Measurements from ENCODE around the gene LINC01488. TPM values are rescaled to one million over a fixed set of nuclear protein-coding genes. Genes with fewer than 3 reads are reported as not detected.

LINC01488 gene
- polyA plus RNA-seq, 1 donor from 2014 or later, result not detected

DNA sequence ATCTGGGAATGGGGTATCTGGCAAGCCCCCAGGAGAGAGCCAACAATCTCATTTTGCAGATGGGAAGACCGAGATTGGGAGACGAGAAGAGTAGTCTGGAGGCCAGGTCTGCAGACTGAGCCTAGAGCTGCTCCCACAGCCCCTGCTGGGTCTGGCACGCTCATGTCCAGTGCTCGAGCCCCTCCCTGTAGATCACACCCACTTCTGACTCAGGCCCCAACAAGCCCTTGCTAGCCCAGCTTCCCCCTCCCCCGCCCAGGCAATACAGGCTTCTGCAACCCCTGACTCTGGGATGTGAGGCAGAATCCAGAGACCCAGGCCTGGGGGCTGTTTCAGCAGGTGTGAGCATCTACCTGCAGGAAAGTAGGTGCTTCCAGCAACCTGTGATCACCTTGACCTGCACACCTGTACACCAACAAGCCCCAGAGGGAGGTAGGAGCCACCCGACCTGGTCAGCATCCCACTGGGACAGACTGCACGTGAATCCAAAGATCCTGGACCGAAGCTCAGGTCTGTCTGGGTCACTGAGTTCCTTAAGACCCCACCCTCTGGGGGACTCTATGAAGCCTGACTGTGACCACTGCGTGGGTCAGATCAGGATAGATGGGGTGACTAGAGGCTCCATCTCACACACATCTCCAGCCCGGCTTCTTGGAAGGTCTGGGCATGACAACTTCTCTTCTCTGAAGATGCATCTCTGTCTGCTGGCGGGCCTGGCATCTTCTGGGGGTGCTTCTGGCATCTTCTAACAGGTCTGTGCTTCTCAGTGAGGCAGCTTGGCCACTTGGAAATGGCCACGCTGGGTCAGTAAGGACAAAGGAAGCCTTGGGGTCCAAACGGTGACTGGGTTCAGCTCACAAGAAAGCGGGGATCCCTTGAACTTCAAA lies 29.3 kb downstream of the LINC01488 start:
- Mint-ChIP-seq H3K4me3 (no peak overlapping the region), H3K36me3 (no peaks in the 10 kb centered on the region), H3K9me3 (peaks cover 0 to 10% (median 8%) of the 10 kb centered on the region in 3 donors), H3K4me1 (peaks cover 0 to 4% (median 4%) of the 10 kb centered on the region in 3 donors), H3K27ac (peak overlapping the region in 1 of 3 donors; percentile 2), H3K27me3 (peaks cover 14% of the 10 kb centered on the region)

DNA sequence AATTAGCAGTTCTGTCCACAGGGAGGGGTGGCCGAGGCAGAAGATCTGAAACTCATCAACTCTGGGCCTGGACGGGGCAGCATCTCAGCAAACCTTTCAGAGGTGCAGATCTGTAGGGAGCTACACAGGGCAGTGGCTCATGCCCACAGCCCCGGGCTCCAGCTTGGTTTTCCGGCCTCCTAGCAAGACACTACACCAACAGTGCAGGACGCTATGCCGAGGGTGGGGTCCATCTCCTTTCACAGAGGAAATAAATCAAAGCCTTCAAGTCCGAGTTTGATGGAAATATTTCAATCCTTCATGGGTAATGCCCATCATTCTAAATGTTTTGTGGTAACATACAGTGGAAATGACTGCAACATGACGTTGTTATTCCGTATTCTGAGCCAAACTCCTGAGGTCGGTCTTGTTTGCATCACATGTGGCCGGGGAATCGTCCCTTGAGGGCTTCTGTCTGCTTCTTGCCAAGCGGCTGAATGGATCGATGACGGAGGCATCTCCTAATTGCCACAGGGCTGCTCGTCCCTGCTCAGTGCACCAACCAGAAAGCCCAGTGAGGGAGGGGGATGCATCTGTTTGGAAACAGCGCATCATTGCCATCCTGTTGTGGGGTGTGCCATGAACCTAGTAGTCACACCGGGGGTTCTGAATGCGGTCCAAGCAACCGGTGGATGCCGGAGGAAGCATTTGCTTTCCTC lies 30.0 kb downstream of the LINC01488 start:
- Mint-ChIP-seq H3K4me3 (no peak overlapping the region), H3K36me3 (no peaks in the 10 kb centered on the region)

GRCh38 chr11:69512136-69512535 lies 30.7 kb downstream of the LINC01488 start:
- Mint-ChIP-seq H3K27me3 (peaks cover 10% of the 10 kb centered on the region), H3K27ac (no peak overlapping the region), H3K4me1 (peaks cover 0 to 6% (median 6%) of the 10 kb centered on the region in 3 donors), H3K36me3 (no peaks in the 10 kb centered on the region), H3K9me3 (peaks cover 3 to 6% (median 4%) of the 10 kb centered on the region in 3 donors), H3K4me3 (no peak overlapping the region)

More for the DNA sequence above, 30.0 kb downstream of the LINC01488 start:
- Mint-ChIP-seq H3K4me1 (peaks cover 0 to 6% (median 6%) of the 10 kb centered on the region in 3 donors), H3K27me3 (peaks cover 11% of the 10 kb centered on the region), H3K27ac (peak overlapping the region in 1 of 3 donors; percentile 2), H3K9me3 (peaks cover 3 to 7% (median 4%) of the 10 kb centered on the region in 3 donors)

- Mint-ChIP-seq H3K27ac (no peak overlapping the region), H3K4me1 (peaks cover 0 to 6% (median 6%) of the 10 kb centered on the region in 3 donors), H3K4me3 (no peak overlapping the region), H3K9me3 (peaks cover 4 to 6% (median 6%) of the 10 kb centered on the region in 3 donors), H3K27me3 (peaks cover 10% of the 10 kb centered on the region), H3K36me3 (no peaks in the 10 kb centered on the region)
Observed at GRCh38 chr11:69512790-69513189, 31.3 kb downstream of the LINC01488 start.

- Mint-ChIP-seq H3K4me3 (no peak overlapping the region), H3K4me1 (peaks cover 0 to 6% (median 6%) of the 10 kb centered on the region in 3 donors), H3K36me3 (no peaks in the 10 kb centered on the region), H3K27me3 (peaks cover 10% of the 10 kb centered on the region), H3K27ac (no peak overlapping the region), H3K9me3 (peaks cover 4 to 8% (median 7%) of the 10 kb centered on the region in 3 donors)
Observed at GRCh38 chr11:69513196-69513595, 31.7 kb downstream of the LINC01488 start.

GRCh38 chr11:69513663-69514224 lies 32.3 kb downstream of the LINC01488 start:
- H3K36me3 Mint-ChIP-seq, result no peaks in the 10 kb centered on the region
- H3K4me3 Mint-ChIP-seq, result no peak overlapping the region
- peak overlapping the region in 1 of 3 donors; percentile 47 for H3K27ac Mint-ChIP-seq
- peaks cover 10% of the 10 kb centered on the region for H3K27me3 Mint-ChIP-seq
- H3K4me1 Mint-ChIP-seq, result peaks cover 0 to 6% (median 6%) of the 10 kb centered on the region in 3 donors
- H3K9me3 Mint-ChIP-seq, result peaks cover 5 to 13% (median 10%) of the 10 kb centered on the region in 3 donors

DNA sequence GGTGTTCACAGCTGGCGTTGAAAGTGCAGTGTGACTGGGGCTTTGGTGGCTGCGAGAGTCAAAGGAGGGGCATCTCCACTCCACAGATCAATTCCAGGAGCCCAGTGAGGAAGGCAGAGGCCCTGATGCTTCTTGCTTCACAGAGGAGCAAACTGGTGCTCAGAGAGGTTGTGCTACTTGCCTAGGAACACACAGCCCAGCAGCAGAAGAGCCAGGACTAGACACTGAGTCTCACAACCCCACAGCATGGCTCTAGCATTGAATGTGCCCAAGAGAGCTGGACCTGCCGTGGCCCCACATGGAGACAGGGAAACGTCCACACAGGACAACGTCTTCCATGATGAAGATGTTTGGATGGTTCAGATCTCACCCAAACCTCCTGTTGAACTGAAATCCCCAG lies 33.3 kb downstream of the LINC01488 start:
- Mint-ChIP-seq H3K4me1 (peaks cover 0 to 6% (median 6%) of the 10 kb centered on the region in 3 donors), H3K9me3 (peaks cover 8 to 19% (median 10%) of the 10 kb centered on the region in 3 donors), H3K4me3 (no peak overlapping the region), H3K36me3 (no peaks in the 10 kb centered on the region), H3K27me3 (peaks cover 8% of the 10 kb centered on the region), H3K27ac (no peak overlapping the region)

- no peaks in the 10 kb centered on the region for H3K36me3 Mint-ChIP-seq
- H3K4me1 Mint-ChIP-seq, result peaks cover 0 to 6% (median 6%) of the 10 kb centered on the region in 3 donors
- H3K27ac Mint-ChIP-seq, result peak overlapping the region in 2 of 3 donors; percentile 6 to 7
- H3K9me3 Mint-ChIP-seq, result peaks cover 8 to 19% (median 10%) of the 10 kb centered on the region in 3 donors
- H3K4me3 Mint-ChIP-seq, result peak overlapping the region in 1 of 4 donors; percentile 70
- H3K27me3 Mint-ChIP-seq, result peaks cover 8% of the 10 kb centered on the region
Observed at GRCh38 chr11:69515271-69516245, 34.1 kb downstream of the LINC01488 start.

DNA sequence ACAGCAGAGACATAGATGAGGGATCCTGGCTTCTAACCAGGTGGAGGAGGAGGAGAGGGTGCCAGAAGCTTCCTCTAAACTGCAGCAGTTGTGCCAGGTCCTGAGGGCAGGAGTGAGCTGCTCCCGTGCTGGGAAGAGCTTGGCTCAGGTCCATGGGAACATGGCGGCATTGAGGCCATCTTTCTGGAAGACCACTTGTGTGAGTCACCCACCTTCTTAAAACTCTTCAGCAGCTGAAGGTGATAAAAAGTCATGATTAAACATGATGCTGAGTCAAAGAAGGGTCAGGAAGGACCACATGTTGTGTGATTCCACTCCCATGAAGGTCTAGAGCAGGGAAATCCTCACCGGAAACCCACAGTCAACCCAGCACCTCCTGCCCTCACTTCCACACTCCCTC lies 35.1 kb downstream of the LINC01488 start:
- peaks cover 8 to 19% (median 10%) of the 10 kb centered on the region in 3 donors for H3K9me3 Mint-ChIP-seq
- H3K27ac Mint-ChIP-seq, result no peak overlapping the region
- no peaks in the 10 kb centered on the region for H3K36me3 Mint-ChIP-seq
- H3K27me3 Mint-ChIP-seq, result peaks cover 2% of the 10 kb centered on the region
- peaks cover 0 to 6% (median 6%) of the 10 kb centered on the region in 3 donors for H3K4me1 Mint-ChIP-seq
- H3K4me3 Mint-ChIP-seq, result no peak overlapping the region

DNA sequence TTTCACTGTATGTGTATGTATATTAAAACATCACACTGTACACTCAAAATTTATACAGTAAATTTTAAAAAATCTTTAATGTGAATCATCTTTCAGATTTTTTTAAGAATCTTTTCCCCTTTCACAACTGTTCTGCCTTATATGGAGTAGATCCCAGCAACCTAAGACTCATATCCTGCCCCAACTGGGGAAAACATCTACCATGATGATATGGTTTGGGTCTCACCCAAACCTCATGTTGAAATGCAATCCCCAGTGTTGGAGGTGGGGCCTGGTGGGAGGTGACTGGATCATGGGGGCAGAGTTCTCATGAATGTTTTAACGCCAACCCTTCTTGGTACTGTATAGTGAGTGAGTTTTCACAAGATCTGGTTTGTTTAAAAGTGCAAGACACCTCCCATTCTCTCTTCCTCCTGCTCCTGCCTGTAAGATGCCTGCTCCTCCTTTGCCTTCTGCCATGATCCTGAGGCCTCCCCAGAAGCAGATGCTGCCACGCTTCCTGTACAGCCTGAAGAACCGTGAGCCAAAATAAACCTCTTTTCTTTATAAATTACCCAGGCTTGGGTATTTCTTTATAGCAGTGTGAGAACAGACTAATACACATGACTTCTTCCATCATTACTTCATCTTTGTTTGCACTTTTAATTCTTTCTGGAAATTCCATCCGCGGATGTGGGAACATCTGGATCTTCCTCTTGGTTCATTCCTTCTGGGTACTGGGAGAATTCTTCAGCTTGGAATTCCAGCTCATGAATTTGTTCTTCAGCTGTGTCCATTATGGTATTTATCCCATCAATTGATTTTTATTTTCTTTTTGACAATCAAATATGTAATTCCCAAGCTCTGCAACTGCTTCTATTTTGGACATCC lies 36.9 kb downstream of the LINC01488 start:
- H3K9me3 Mint-ChIP-seq, result peaks cover 8 to 19% (median 10%) of the 10 kb centered on the region in 3 donors
- H3K4me3 Mint-ChIP-seq, result no peak overlapping the region
- H3K4me1 Mint-ChIP-seq, result peaks cover 0 to 6% (median 6%) of the 10 kb centered on the region in 3 donors
- H3K36me3 Mint-ChIP-seq, result no peaks in the 10 kb centered on the region
- H3K27ac Mint-ChIP-seq, result no peak overlapping the region
- H3K27me3 Mint-ChIP-seq, result peaks cover 2% of the 10 kb centered on the region

GRCh38 chr11:69520186-69520916 lies 38.9 kb downstream of the LINC01488 start:
- Mint-ChIP-seq H3K4me3 (no peak overlapping the region), H3K4me1 (peaks cover 0 to 6% (median 5%) of the 10 kb centered on the region in 3 donors), H3K9me3 (peaks cover 8 to 19% (median 10%) of the 10 kb centered on the region in 3 donors), H3K36me3 (no peaks in the 10 kb centered on the region), H3K27me3 (peaks cover 4% of the 10 kb centered on the region), H3K27ac (no peak overlapping the region)

GRCh38 chr11:69521457-69521856 lies 40.0 kb downstream of the LINC01488 start:
- Mint-ChIP-seq H3K4me1 (peaks cover 0 to 1% (median 0%) of the 10 kb centered on the region in 3 donors), H3K27me3 (peaks cover 4% of the 10 kb centered on the region), H3K36me3 (no peaks in the 10 kb centered on the region), H3K27ac (no peak overlapping the region), H3K9me3 (peaks cover 4 to 13% (median 7%) of the 10 kb centered on the region in 3 donors), H3K4me3 (peak overlapping the region in 1 of 4 donors; percentile 20)
